H4 (cell line): ENCODE results near the gene NFATC1. TPM values are rescaled to one million over a fixed set of nuclear protein-coding genes. Genes with fewer than 3 reads are reported as not detected.

ENCODE experiments used
- DNase-seq: peaks from one replicate; pipeline ENCODE4 v3.0.0-alpha.2; 2015; ENCODE audit warnings: low spot score
- total RNA-seq: library from RNA; depleted of rRNA; stranded (reverse); fragments of >200 nt; shearing (Covaris generic); gene quantifications from 2 replicates; pipeline ENCODE4 v1.2.3, GENCODE V29; 2014

Gene NFATC1
- total RNA-seq, 1 experiment from 2014 or later: 4.3 TPM

- no peak for DNase-seq
Observed at GRCh38 chr18:79457239-79457638, 61.5 kb downstream of the NFATC1 start.

GRCh38 chr18:79457652-79458051 is 61.9 kb downstream of the NFATC1 start:
- no peak for DNase-seq

GRCh38 chr18:79458131-79458838 is 62.6 kb downstream of the NFATC1 start:
- DNase-seq: peak; percentile 71

GRCh38 chr18:79458917-79459803 is 63.4 kb downstream of the NFATC1 start:
- DNase-seq: no peak

- DNase-seq: no peak
Observed at GRCh38 chr18:79459946-79460480, 64.3 kb downstream of the NFATC1 start.

GRCh38 chr18:79460481-79461300 is 65.0 kb downstream of the NFATC1 start:
- DNase-seq: no peak

- no peak for DNase-seq
Observed at GRCh38 chr18:79461627-79462026, 65.9 kb downstream of the NFATC1 start.

- no peak for DNase-seq
Observed at GRCh38 chr18:79463424-79463960, 67.8 kb downstream of the NFATC1 start.

GRCh38 chr18:79465392-79465991 is 69.8 kb downstream of the NFATC1 start:
- DNase-seq: no peak

GRCh38 chr18:79466591-79466990 is 70.9 kb downstream of the NFATC1 start:
- no peak for DNase-seq

GRCh38 chr18:79467126-79467525 is 71.4 kb downstream of the NFATC1 start:
- no peak for DNase-seq

- no peak for DNase-seq
Observed at GRCh38 chr18:79468119-79468789, 72.5 kb downstream of the NFATC1 start.

- DNase-seq: no peak
Observed at GRCh38 chr18:79469309-79469708, 73.6 kb downstream of the NFATC1 start.

- no peak for DNase-seq
Observed at GRCh38 chr18:79469751-79470505, 74.2 kb downstream of the NFATC1 start.

GRCh38 chr18:79470547-79470946 is 74.8 kb downstream of the NFATC1 start:
- no peak for DNase-seq

GRCh38 chr18:79471046-79471445 is 75.3 kb downstream of the NFATC1 start:
- no peak for DNase-seq

- DNase-seq: no peak
Observed at GRCh38 chr18:79471597-79471996, 75.9 kb downstream of the NFATC1 start.

GRCh38 chr18:79472176-79472575 is 76.4 kb downstream of the NFATC1 start:
- DNase-seq: no peak

GRCh38 chr18:79472946-79473345 is 77.2 kb downstream of the NFATC1 start:
- DNase-seq: no peak
